ENCODE measurements around the gene HNRNPUL1. TPM values are rescaled to one million over a fixed set of nuclear protein-coding genes. Genes with fewer than 3 reads are reported as not detected.

HNRNPUL1 gene
- total and polyA plus RNA-seq, 2 donors (not counting 1 experiment from before 2014, with no cell fraction given), result 60.7 to 273 TPM

DNA sequence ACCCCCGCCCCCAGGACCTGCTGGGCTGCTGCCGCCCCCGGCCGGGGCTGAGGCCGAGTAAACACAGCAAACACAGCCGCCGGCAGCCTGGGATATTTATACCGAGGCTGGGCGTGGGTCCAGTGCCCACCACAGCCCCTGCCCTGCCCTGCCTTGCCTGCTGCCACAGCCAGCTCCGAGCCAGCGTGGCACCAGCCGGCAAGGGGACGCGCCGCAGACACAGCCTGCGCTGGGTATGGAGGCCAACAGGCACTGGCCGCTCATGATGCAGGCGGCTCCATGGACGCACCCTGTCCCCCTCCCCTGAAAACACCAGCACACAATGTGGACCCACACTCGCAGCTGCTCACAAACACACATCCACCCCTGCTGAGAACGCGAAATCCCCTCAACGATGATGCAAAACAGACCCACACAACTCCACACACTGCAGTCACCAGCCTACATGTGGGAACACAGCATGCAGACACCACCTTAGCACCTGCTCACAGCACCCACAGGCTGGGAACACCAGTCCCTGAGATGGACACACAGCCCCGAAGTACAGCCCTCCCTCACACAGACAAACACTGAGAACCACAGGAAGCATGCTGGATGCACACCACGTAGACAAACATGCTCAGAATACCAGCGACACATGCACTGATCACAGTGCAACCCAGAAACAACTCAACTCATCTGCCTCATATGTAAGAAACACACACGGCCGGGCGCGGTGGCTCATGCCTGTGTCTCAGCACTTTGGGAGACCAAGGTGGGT lies 62.0 kb downstream of the HNRNPUL1 start:
- Histone ChIP-seq H4K20me1 (ENCODE audit: control insufficient read depth, insufficient read depth, low read length, poor library complexity, severe bottlenecking) (peaks cover 8% of the 10 kb centered on the region), H3K4me1 (ENCODE audit: control insufficient read depth in 2 of 2, insufficient read depth in 2 of 2, low read length in 2 of 2) (peaks cover 59 to 93% of the 10 kb centered on the region in 2 donors), H3K27ac (ENCODE audit: low read length in 2 of 2) (peak overlapping the region; percentile 76 to 97), H3K9me3 (ENCODE audit: control extremely low read depth in 1 of 3, control insufficient read depth in 2 of 3, insufficient read depth in 1 of 3, low read length in 2 of 3) (no peaks in the 10 kb centered on the region), H3K27me3 (replicated peaks in 1 of 4; ENCODE audit: control extremely low read depth in 1 of 4, control insufficient read depth in 3 of 4, insufficient read depth in 4 of 4, low read length in 3 of 4) (no peaks in the 10 kb centered on the region), H3K4me3 (ENCODE audit: control extremely low read depth in 1 of 5, extremely low read depth in 1 of 5, insufficient read depth in 1 of 5, low read depth in 2 of 5, low read length in 4 of 5) (peak overlapping the region in 4 of 5 experiments; percentile 22 to 72 (median 46)), H3K9ac (ENCODE audit: low read length) (peak overlapping the region; percentile 58), H3K36me3 (replicated peaks in 1 of 2; ENCODE audit: control extremely low read depth in 1 of 2, control insufficient read depth in 1 of 2, extremely low read depth in 1 of 2, insufficient read depth in 2 of 2, low read length in 1 of 2) (peaks cover 0 to 45% of the 10 kb centered on the region in 2 experiments), H3K4me2 (replicated peaks; ENCODE audit: low read depth, low read length, poor library complexity, severe bottlenecking) (peak overlapping the region; percentile 92), H3K79me2 (ENCODE audit: control insufficient read depth, insufficient read depth, low read length) (no peaks in the 10 kb centered on the region), H2AFZ (ENCODE audit: insufficient read depth, low read depth, low read length, poor library complexity, severe bottlenecking) (no peak overlapping the region)
- peak overlapping the region; percentile 99 for H3K27ac Mint-ChIP-seq
- ATAC-seq (ENCODE audit: low read depth) (peak; percentile 41), DNase-seq (peak; percentile 82)
- ChIA-PET POLR2A (interaction anchor here (0.6 to 5.3 kb wide), 5 partner anchors 23 to 1097 kb away, joined by 3 to 69 read pairs (median 11); partner anchors contain the start of genes B9D2 and TGFB1), CTCF (interaction anchor here (1.6 to 9.7 kb wide), 3 partner anchors 18 to 63 kb away, joined by 6 to 130 read pairs (median 15); partner anchors contain the start of gene TGFB1)
- peaks cover 71% of the 10 kb centered on the region for H3K4me1 Mint-ChIP-seq
- no peaks in the 10 kb centered on the region for H3K27me3 Mint-ChIP-seq
- peak overlapping the region; percentile 92 for H3K4me3 Mint-ChIP-seq
- intact Hi-C loops (cut with micrococcal nuclease), result loop anchor here (1.0 to 10.0 kb wide), 2 partner anchors 16 to 239 kb away; partner anchors contain the start of gene CCDC97
- WGBS (ENCODE audit: insufficient coverage), result 30% methylated on average over 26 of the region's 30 CpGs
- H3K9me3 Mint-ChIP-seq (ENCODE audit: insufficient read depth), result no peaks in the 10 kb centered on the region
- TF ChIP-seq EZH2 (IDR thresholded peaks at IDR 0.05; ENCODE audit: borderline replicate concordance, insufficient read depth, low read depth, low read length, poor library complexity, severe bottlenecking), result no peak
- no peak for TF ChIP-seq CTCF (IDR thresholded peaks at IDR 0.05)

All from B cell (primary cell).